ENCODE data around the gene DDX1.
A peak's percentile ranks its signal among the peaks of the same experiment; 100 is the strongest.
"Not testable (repeated sequence)": the region's sequence is repeated elsewhere in the genome, so short reads cannot be mapped to it uniquely, and the experiment has no call there.

DDX1 gene

GRCh38 chr2:15591692-15592463 lies at the start of gene DDX1:
Gene DDX1 (plus strand): TSS chr2:15591868. CDS start chr2:15591934, 66 bp downstream.
- Mint-ChIP-seq H3K27ac (peak within 1 kb of the TSS; percentile 96), H3K36me3 (ENCODE audit: low read depth) (peaks cover 30% of the 10 kb centered on the region), H3K4me1 (ENCODE audit: low read depth) (peaks cover 27% of the 10 kb centered on the region), H3K4me3 (peak within 1 kb of the TSS; percentile 94), H3K27me3 (no peaks in the 10 kb centered on the region), H3K9me3 (no peaks in the 10 kb centered on the region)

GRCh38 chr2:15542269-15542668 lies 49.4 kb upstream of the DDX1 start:
- not testable (repeated sequence) for H3K4me1 Mint-ChIP-seq (ENCODE audit: low read depth)

GRCh38 chr2:15543053-15543452 lies 48.6 kb upstream of the DDX1 start:
- no peaks in the 10 kb centered on the region for H3K9me3 Mint-ChIP-seq
- H3K4me1 Mint-ChIP-seq (ENCODE audit: low read depth), result peaks cover 4% of the 10 kb centered on the region
- no peak overlapping the region for H3K27ac Mint-ChIP-seq
- H3K36me3 Mint-ChIP-seq (ENCODE audit: low read depth), result peaks cover 33% of the 10 kb centered on the region
- H3K27me3 Mint-ChIP-seq, result no peaks in the 10 kb centered on the region
- no peak overlapping the region for H3K4me3 Mint-ChIP-seq

More at GRCh38 chr2:15542269-15542668, 49.4 kb upstream of the DDX1 start:
- not testable (repeated sequence) for H3K27me3 Mint-ChIP-seq, H3K4me3 Mint-ChIP-seq, H3K27ac Mint-ChIP-seq, H3K9me3 Mint-ChIP-seq
- peaks cover 35% of the 10 kb centered on the region for H3K36me3 Mint-ChIP-seq (ENCODE audit: low read depth)

GRCh38 chr2:15543541-15543940 lies 48.1 kb upstream of the DDX1 start:
- Mint-ChIP-seq H3K27ac (no peak overlapping the region), H3K4me1 (ENCODE audit: low read depth) (peaks cover 4% of the 10 kb centered on the region)

GRCh38 chr2:15544227-15544626 lies 47.4 kb upstream of the DDX1 start:
- Mint-ChIP-seq H3K4me3 (no peak overlapping the region), H3K4me1 (ENCODE audit: low read depth) (peaks cover 4% of the 10 kb centered on the region), H3K36me3 (ENCODE audit: low read depth) (peaks cover 39% of the 10 kb centered on the region), H3K9me3 (no peaks in the 10 kb centered on the region), H3K27ac (no peak overlapping the region), H3K27me3 (no peaks in the 10 kb centered on the region)

More at GRCh38 chr2:15543541-15543940, 48.1 kb upstream of the DDX1 start:
- H3K27me3 Mint-ChIP-seq, result no peaks in the 10 kb centered on the region
- no peaks in the 10 kb centered on the region for H3K9me3 Mint-ChIP-seq
- peaks cover 33% of the 10 kb centered on the region for H3K36me3 Mint-ChIP-seq (ENCODE audit: low read depth)
- H3K4me3 Mint-ChIP-seq, result no peak overlapping the region

GRCh38 chr2:15546297-15547098 lies 45.2 kb upstream of the DDX1 start:
- no peaks in the 10 kb centered on the region for H3K4me1 Mint-ChIP-seq (ENCODE audit: low read depth)
- no peaks in the 10 kb centered on the region for H3K9me3 Mint-ChIP-seq
- H3K4me3 Mint-ChIP-seq, result no peak overlapping the region
- no peak overlapping the region for H3K27ac Mint-ChIP-seq
- peaks cover 29% of the 10 kb centered on the region for H3K36me3 Mint-ChIP-seq (ENCODE audit: low read depth)
- no peaks in the 10 kb centered on the region for H3K27me3 Mint-ChIP-seq

GRCh38 chr2:15547115-15547876 lies 44.4 kb upstream of the DDX1 start:
- Mint-ChIP-seq H3K36me3 (ENCODE audit: low read depth) (peaks cover 35% of the 10 kb centered on the region), H3K9me3 (no peaks in the 10 kb centered on the region), H3K27me3 (no peaks in the 10 kb centered on the region), H3K27ac (no peak overlapping the region), H3K4me1 (ENCODE audit: low read depth) (no peaks in the 10 kb centered on the region), H3K4me3 (no peak overlapping the region)

GRCh38 chr2:15548974-15549373 lies 42.7 kb upstream of the DDX1 start:
- Mint-ChIP-seq H3K9me3 (no peaks in the 10 kb centered on the region), H3K27me3 (no peaks in the 10 kb centered on the region), H3K36me3 (ENCODE audit: low read depth) (peaks cover 38% of the 10 kb centered on the region), H3K4me1 (ENCODE audit: low read depth) (no peaks in the 10 kb centered on the region), H3K27ac (no peak overlapping the region), H3K4me3 (no peak overlapping the region)

- no peaks in the 10 kb centered on the region for H3K9me3 Mint-ChIP-seq
- H3K4me1 Mint-ChIP-seq (ENCODE audit: low read depth), result peaks cover 6% of the 10 kb centered on the region
- peaks cover 36% of the 10 kb centered on the region for H3K36me3 Mint-ChIP-seq (ENCODE audit: low read depth)
- no peak overlapping the region for H3K4me3 Mint-ChIP-seq
- no peak overlapping the region for H3K27ac Mint-ChIP-seq
- H3K27me3 Mint-ChIP-seq, result no peaks in the 10 kb centered on the region
Observed at GRCh38 chr2:15553519-15553918, 38.1 kb upstream of the DDX1 start.

GRCh38 chr2:15553951-15554350 lies 37.7 kb upstream of the DDX1 start:
- Mint-ChIP-seq H3K4me1 (ENCODE audit: low read depth) (peaks cover 6% of the 10 kb centered on the region), H3K36me3 (ENCODE audit: low read depth) (peaks cover 33% of the 10 kb centered on the region), H3K9me3 (no peaks in the 10 kb centered on the region), H3K27ac (no peak overlapping the region), H3K4me3 (no peak overlapping the region), H3K27me3 (no peaks in the 10 kb centered on the region)

- Mint-ChIP-seq H3K9me3 (no peaks in the 10 kb centered on the region), H3K4me1 (ENCODE audit: low read depth) (peaks cover 14% of the 10 kb centered on the region), H3K27ac (no peak overlapping the region), H3K36me3 (ENCODE audit: low read depth) (peaks cover 28% of the 10 kb centered on the region), H3K4me3 (no peak overlapping the region), H3K27me3 (no peaks in the 10 kb centered on the region)
Observed at GRCh38 chr2:15554525-15555218, 37.0 kb upstream of the DDX1 start.

- Mint-ChIP-seq H3K4me3 (no peak overlapping the region), H3K4me1 (ENCODE audit: low read depth) (peaks cover 20% of the 10 kb centered on the region), H3K36me3 (ENCODE audit: low read depth) (peaks cover 28% of the 10 kb centered on the region), H3K27ac (no peak overlapping the region), H3K9me3 (no peaks in the 10 kb centered on the region), H3K27me3 (no peaks in the 10 kb centered on the region)
Observed at GRCh38 chr2:15555760-15556193, 35.9 kb upstream of the DDX1 start.

- Mint-ChIP-seq H3K27ac (no peak overlapping the region), H3K4me3 (no peak overlapping the region), H3K27me3 (no peaks in the 10 kb centered on the region)
Observed at GRCh38 chr2:15556311-15556930, 35.2 kb upstream of the DDX1 start.

GRCh38 chr2:15557887-15558311 lies 33.8 kb upstream of the DDX1 start:
- Mint-ChIP-seq H3K36me3 (ENCODE audit: low read depth) (peaks cover 15% of the 10 kb centered on the region), H3K27me3 (no peaks in the 10 kb centered on the region), H3K4me3 (no peak overlapping the region), H3K4me1 (ENCODE audit: low read depth) (peaks cover 35% of the 10 kb centered on the region), H3K27ac (no peak overlapping the region), H3K9me3 (no peaks in the 10 kb centered on the region)

More at GRCh38 chr2:15556311-15556930, 35.2 kb upstream of the DDX1 start:
- Mint-ChIP-seq H3K36me3 (ENCODE audit: low read depth) (peaks cover 27% of the 10 kb centered on the region), H3K4me1 (ENCODE audit: low read depth) (peaks cover 21% of the 10 kb centered on the region), H3K9me3 (no peaks in the 10 kb centered on the region)
